Erythroblast (primary cell): Measurements from ENCODE around the gene RAD21L1.

Experiments used
- DNase-seq, 2 experiments: peaks; one replicate each; lab custom pipeline; 2025; lab: John Stamatoyannopoulos, UW
- GATA1 ChIP-seq: IDR thresholded peaks from 2 replicates; pipeline ENCODE4 v1.6.1; 2011; ENCODE audit warnings: low read depth, mild to moderate bottlenecking, control low read depth, low read length, moderate library complexity
- POLR2A ChIP-seq: IDR thresholded peaks from 2 replicates; pipeline ENCODE4 v1.6.1; 2011; ENCODE audit warnings: mild to moderate bottlenecking, low read length

The RAD21L1 gene

GRCh38 chr20:1265916-1266166 is 40.0 kb downstream of the RAD21L1 start:
- DNase-seq: no peak
- no peak for TF ChIP-seq POLR2A
- no peak for TF ChIP-seq GATA1

DNA sequence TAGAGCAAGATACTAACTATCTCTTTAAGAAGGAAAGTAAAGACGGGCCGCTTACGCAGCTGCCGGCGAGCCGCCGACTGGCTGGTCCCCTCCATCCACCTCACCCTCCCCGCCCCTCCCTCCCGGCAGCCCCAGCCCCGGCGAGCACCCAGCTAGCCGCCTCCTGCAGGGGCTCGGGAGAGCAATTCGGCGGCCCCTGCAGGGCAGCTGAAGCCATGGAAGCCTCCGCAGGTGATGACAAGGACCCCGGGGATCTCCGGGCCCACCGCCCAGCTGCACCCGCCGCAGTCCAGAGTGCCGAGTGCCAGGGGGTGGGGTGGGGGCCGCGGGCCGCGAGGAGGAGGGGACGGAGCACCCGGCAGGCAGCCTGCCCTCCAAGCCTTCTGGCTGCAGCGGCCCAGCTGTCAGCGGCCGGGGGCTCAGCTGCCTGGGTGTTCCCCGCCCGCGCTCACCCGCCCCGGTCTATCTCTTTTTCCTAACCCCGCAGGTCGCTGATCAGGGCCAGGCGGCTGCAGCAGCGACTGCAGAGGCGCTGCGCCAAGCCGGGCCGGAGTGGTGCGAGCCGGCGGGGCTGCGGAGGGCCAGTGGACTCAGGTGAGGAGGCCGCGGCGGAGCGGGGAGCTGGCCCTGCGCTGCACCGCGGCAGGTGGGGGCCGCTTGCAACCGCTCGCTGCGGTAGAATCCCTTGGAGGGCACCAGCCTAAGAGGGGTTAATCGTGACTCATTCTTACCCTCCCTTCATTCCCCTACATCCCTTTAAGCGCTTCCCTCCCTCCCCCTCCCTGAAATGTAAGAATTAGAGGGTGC is 40.5 kb downstream of the RAD21L1 start, which contains the start of gene SNPH:
Gene SNPH (plus strand): TSS at position 128 of the 807 bp plus-strand sequence. CDS start 29,946 bp downstream, outside the sequence.
- TF ChIP-seq GATA1: no peak
- TF ChIP-seq POLR2A: no peak
- DNase-seq: peak; percentile 64 to 73

GRCh38 chr20:1267161-1267560 is 41.3 kb downstream of the RAD21L1 start:
- no peak for DNase-seq
- TF ChIP-seq GATA1: no peak
- TF ChIP-seq POLR2A: no peak

GRCh38 chr20:1267809-1268374 is 42.0 kb downstream of the RAD21L1 start:
- no peak for TF ChIP-seq GATA1
- TF ChIP-seq POLR2A: no peak
- DNase-seq: no peak

DNA sequence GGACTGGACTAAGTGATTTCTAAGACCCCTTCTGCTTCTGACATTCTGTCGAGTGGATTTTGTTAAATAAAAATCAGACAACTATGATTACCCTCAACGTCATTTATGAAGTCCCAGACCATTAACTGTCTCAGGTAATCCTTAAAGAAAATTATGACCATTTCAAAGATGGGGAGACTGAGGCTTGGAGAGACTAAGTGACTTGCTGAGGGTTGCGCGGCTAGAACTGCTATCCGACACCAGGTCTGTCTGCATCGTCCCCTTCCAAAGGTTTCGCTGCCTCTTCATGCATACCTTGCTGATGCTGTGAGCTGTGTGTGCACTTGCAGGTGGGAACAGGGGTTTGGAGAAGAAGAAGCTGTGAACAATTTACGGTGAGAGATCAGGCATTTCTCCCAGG is 43.4 kb downstream of the RAD21L1 start:
- no peak for DNase-seq
- TF ChIP-seq GATA1: no peak
- no peak for TF ChIP-seq POLR2A

GRCh38 chr20:1269850-1270249 is 44.0 kb downstream of the RAD21L1 start:
- no peak for DNase-seq
- TF ChIP-seq GATA1 (no peak), POLR2A (no peak)

GRCh38 chr20:1272368-1273100 is 46.7 kb downstream of the RAD21L1 start:
- DNase-seq: no peak
- TF ChIP-seq POLR2A: no peak
- TF ChIP-seq GATA1: no peak

GRCh38 chr20:1273366-1273765 is 47.5 kb downstream of the RAD21L1 start:
- no peak for DNase-seq
- TF ChIP-seq GATA1 (no peak), POLR2A (no peak)

DNA sequence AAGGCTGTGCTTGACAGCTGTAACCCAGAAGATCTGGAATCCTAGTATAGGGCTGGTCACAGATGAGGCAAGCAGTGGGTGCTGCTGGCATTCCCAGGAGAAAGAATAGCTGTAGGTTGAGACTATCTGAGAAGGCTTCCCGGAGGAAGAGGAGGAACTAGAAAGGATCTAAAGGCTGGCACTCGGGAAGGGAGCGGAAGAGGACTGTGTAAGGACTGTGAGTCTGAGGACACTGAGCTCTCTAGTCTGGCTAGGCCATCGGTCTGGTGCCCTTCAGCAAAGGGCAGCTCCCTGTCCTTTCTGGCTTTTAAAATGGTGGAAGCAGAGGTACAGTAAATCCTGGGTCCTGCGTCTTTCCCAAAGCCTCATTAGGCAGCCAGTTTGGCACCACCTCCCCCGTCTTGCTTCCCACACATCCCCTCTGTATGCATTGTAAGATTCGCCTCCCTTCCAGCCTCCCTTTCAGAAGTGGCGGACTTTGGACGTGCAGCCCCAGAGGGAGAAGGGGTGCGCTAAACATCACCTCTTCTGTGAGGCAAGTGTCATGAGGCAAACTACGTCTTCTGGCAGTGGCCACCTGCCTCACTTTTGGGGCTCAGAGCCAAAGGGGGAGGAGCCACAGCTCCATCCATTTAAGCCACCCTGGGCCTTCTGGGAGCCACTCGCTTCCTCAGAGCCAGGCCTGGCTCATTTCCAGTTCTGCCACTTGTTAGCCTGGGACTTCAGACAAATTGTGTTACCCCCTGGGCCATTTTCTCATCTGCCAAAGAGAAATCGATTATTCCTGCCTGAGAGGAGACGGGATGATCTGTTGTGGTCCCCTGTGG is 48.9 kb downstream of the RAD21L1 start:
- DNase-seq: no peak
- no peak for TF ChIP-seq GATA1
- TF ChIP-seq POLR2A: no peak

DNA sequence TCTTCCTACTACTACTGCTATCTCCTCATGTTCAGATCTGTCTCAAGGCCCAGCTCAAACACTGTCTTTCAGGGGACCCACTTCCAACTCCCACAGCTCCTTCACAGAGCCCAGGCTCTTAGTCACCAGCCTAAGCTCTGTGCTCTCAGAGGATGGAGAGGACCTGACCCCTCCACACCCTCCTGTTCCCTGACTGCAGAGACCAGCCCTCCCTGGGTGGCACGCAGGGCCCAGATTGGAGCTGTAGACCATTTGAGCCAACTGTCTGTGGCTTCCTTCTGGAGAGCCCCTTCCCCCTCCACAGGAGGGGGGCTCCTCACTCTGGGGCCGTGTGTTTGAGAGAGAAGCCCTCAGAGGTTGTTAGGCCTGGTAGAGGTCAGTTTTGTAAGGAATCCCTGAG is 50.1 kb downstream of the RAD21L1 start:
- no peak for DNase-seq
- TF ChIP-seq GATA1 (no peak), POLR2A (no peak)

- DNase-seq: no peak
- no peak for TF ChIP-seq GATA1
Measured at GRCh38 chr20:1277529-1278322, 51.9 kb downstream of the RAD21L1 start.

DNA sequence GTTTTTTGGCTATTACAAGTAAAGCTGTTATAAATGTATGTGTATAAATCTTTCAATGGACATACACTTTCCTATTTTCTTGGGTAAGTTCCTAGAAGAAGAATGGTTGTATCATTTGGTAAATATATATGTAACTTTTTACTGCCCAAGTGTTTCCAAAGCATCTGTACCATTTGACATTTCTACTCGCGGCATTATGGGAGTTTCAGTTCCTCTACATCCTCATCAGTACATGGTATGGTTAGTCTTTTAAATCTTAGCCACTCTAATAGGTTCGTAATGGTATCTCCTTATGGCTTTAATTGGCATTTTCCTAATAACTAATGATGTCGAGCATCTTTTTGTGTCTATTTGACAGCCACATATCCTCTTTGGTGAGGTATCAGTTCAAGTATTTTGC is 53.1 kb downstream of the RAD21L1 start:
- TF ChIP-seq GATA1 (no peak), POLR2A (no peak)
- no peak for DNase-seq

- no peak for DNase-seq
- TF ChIP-seq POLR2A (no peak), GATA1 (no peak)
Measured at GRCh38 chr20:1280195-1281102, 54.6 kb downstream of the RAD21L1 start.
